ENCODE results near the gene GPRC5D.

DNA sequence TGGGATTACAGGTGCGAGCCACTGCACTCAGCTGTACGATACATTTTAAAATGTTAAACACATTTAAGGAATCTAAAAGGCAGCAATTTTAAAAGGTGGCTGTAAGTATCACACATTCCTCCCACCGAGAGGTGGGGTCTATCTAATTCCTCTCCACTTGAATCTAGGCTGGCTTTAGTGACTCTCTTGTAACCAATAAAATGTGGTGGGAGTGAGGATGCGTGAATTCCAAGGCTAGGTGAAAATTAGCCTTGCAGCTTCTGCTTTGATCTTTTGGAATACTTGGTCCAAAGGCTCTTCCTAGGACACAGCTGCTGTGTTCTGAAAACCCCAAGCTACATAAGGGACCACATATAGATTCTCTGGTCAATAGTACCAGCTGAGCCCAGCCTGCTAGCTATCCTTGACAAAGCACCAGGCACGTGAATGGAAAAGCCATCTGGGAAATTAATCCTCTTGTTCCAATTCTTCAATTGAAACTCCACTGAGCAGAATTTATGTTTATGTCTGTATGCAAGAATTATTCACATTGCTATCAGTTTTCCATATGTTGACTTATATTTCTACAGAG, 8.8 kb upstream of the GPRC5D start:
- TF ChIP-seq, protein P1, sequence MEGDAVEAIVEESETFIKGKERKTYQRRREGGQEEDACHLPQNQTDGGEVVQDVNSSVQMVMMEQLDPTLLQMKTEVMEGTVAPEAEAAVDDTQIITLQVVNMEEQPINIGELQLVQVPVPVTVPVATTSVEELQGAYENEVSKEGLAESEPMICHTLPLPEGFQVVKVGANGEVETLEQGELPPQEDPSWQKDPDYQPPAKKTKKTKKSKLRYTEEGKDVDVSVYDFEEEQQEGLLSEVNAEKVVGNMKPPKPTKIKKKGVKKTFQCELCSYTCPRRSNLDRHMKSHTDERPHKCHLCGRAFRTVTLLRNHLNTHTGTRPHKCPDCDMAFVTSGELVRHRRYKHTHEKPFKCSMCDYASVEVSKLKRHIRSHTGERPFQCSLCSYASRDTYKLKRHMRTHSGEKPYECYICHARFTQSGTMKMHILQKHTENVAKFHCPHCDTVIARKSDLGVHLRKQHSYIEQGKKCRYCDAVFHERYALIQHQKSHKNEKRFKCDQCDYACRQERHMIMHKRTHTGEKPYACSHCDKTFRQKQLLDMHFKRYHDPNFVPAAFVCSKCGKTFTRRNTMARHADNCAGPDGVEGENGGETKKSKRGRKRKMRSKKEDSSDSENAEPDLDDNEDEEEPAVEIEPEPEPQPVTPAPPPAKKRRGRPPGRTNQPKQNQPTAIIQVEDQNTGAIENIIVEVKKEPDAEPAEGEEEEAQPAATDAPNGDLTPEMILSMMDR (IDR thresholded peaks at IDR 0.05; ENCODE audit: insufficient read depth, low read length): no peak
- no peak for TF ChIP-seq POLR2AphosphoS5 (IDR thresholded peaks at IDR 0.05; ENCODE audit: low read depth)
- no peak for TF ChIP-seq GABPA (IDR thresholded peaks at IDR 0.05; ENCODE audit: low read depth)
- TF ChIP-seq, protein P2, sequence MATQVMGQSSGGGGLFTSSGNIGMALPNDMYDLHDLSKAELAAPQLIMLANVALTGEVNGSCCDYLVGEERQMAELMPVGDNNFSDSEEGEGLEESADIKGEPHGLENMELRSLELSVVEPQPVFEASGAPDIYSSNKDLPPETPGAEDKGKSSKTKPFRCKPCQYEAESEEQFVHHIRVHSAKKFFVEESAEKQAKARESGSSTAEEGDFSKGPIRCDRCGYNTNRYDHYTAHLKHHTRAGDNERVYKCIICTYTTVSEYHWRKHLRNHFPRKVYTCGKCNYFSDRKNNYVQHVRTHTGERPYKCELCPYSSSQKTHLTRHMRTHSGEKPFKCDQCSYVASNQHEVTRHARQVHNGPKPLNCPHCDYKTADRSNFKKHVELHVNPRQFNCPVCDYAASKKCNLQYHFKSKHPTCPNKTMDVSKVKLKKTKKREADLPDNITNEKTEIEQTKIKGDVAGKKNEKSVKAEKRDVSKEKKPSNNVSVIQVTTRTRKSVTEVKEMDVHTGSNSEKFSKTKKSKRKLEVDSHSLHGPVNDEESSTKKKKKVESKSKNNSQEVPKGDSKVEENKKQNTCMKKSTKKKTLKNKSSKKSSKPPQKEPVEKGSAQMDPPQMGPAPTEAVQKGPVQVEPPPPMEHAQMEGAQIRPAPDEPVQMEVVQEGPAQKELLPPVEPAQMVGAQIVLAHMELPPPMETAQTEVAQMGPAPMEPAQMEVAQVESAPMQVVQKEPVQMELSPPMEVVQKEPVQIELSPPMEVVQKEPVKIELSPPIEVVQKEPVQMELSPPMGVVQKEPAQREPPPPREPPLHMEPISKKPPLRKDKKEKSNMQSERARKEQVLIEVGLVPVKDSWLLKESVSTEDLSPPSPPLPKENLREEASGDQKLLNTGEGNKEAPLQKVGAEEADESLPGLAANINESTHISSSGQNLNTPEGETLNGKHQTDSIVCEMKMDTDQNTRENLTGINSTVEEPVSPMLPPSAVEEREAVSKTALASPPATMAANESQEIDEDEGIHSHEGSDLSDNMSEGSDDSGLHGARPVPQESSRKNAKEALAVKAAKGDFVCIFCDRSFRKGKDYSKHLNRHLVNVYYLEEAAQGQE (IDR thresholded peaks at IDR 0.05; ENCODE audit: insufficient replicate concordance, low read depth): no peak
- TF ChIP-seq SPI1 (IDR thresholded peaks at IDR 0.05; ENCODE audit: borderline replicate concordance, low read depth): no peak
